GM13976 (cell line): ENCODE measurements around the gene OMA1.

Experiments
- DNase-seq: peaks from one replicate; pipeline ENCODE4 v3.0.0; 2012; ENCODE audit warnings: low spot score
- in situ Hi-C: fragments of 300-500 bp; cut with MboI; formaldehyde crosslinking; loops from one replicate; pipeline ENCODE4 v1.12.0; 2022; ENCODE audit warnings: low sequenced_read_pairs, mixed read lengths, inconsistent platforms; ENCODE audit not compliant: unreplicated experiment
- TF ChIP-seq, protein P1 (sequence below): IDR thresholded peaks from 2 replicates; pipeline ENCODE4 v1.5.1; 2012; ENCODE audit warnings: borderline replicate concordance, mild to moderate bottlenecking; ENCODE audit not compliant: insufficient read depth; ENCODE audit errors: extremely low read depth, missing control alignments, control extremely low read depth

The OMA1 gene

DNA sequence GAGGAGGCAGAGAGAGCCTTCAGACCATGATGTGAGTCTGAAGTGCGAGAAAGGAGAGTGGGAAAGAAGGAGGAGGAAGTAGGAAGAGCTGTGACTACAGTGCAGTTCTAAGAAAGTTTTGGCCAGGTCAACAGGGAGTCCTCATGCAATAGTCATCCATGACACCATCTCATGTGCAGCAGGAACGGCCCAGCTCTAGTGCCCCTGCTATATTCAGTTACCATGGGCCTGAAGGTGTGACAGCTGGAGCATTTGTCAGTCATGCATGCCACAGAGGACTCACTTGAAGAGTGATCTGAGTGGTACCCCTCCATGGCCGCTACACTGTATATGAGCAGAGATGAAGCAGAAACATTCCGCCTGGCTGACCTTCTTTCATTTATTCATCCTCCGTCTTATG is 77.9 kb downstream of the OMA1 start:
- in situ Hi-C loops, result no loop called here
- DNase-seq, result no peak

DNA sequence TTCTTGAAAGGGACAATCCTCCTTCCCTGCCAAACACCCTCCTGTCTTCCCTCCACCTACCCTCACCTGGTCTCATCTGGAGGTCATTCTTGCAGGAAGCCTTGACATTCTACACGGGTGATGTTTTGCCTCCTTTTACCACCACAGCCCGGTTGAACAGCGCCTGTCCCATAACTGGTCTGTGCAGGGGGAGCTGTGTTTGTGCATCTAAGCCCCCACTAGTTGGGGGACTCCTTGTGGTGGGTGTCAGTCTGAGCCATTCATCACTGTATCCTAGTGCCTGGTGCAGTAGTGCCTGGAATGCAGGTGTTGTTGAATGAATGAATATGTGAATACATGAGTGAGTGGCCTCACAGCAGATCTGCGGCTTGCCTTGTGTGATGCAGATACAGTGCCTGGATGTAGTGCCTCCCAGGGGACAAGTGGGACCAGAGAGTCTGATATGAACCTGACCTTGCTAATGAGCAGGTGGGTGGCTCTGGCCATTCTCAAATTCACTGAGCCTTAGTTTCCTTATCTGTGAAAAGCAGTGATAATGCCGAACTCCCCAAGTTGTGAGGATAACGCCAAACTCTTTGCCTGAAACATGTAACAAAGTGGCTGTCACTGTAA is 79.8 kb downstream of the OMA1 start:
- in situ Hi-C loops, result no loop called here
- no peak for DNase-seq
- TF ChIP-seq, protein P1, sequence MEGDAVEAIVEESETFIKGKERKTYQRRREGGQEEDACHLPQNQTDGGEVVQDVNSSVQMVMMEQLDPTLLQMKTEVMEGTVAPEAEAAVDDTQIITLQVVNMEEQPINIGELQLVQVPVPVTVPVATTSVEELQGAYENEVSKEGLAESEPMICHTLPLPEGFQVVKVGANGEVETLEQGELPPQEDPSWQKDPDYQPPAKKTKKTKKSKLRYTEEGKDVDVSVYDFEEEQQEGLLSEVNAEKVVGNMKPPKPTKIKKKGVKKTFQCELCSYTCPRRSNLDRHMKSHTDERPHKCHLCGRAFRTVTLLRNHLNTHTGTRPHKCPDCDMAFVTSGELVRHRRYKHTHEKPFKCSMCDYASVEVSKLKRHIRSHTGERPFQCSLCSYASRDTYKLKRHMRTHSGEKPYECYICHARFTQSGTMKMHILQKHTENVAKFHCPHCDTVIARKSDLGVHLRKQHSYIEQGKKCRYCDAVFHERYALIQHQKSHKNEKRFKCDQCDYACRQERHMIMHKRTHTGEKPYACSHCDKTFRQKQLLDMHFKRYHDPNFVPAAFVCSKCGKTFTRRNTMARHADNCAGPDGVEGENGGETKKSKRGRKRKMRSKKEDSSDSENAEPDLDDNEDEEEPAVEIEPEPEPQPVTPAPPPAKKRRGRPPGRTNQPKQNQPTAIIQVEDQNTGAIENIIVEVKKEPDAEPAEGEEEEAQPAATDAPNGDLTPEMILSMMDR, result no peak

More for the DNA sequence above, 77.9 kb downstream of the OMA1 start:
- TF ChIP-seq, protein P1, result no peak

DNA sequence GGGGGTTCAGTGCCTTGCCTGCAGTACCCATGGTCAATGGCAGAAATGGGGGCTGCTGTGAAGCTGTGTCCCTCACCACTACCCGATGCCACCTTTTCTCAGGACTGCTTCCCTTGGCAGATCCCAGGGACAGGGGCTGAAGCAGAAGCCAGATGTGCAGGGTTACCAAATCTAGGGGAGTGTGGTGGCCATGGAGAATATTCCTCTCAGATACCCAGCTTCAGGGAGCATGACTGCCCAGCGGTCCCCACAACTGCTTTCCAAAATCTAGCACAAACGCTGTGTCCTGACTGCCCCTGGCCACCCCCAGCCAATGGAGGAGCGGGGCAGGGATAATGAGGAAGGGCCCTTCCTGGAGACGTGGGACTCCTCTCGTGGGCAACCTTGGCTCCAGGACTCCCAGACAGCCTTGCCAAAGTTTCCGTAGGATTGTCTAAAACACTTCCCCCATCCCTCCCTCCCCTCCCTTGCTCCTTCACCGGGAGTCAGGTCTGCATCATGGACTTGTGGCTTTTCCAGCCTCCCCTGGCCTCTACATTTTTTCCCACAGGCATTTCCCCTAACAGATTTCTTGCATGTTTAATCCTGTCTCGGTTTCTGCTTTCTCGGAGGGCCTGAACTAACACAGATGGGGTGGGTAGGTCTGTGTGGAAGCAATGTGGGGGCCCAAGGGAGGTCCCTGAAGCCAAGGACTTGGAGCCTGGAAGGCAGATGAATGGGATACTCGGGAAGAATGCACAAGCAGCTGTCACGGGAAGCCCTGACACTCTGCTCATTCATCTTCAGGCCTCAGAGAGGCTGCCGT is 80.5 kb downstream of the OMA1 start:
- TF ChIP-seq, protein P1, result no peak
- no peak for DNase-seq
- in situ Hi-C loops, result no loop called here

DNA sequence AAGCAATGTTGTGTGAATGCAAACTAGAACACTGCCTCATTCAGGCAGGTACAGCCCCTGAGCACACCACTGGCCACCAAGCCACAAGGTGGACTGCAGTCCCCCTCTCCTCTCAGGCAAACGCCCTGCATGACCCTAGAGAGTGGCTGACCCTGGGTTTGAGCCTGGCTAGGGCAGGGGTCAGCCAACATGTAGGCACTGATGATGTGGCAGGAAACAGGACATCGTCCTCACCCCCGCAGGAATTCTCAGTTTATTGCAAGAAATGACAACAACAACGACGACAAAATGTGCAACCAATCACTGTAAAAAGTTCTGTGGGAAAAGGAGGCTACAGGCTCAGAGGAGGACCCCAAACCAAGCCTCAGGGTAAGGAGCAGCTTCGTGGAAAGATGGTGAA is 81.3 kb downstream of the OMA1 start:
- DNase-seq, result no peak
- in situ Hi-C loops, result no loop called here
- TF ChIP-seq, protein P1, result no peak

DNA sequence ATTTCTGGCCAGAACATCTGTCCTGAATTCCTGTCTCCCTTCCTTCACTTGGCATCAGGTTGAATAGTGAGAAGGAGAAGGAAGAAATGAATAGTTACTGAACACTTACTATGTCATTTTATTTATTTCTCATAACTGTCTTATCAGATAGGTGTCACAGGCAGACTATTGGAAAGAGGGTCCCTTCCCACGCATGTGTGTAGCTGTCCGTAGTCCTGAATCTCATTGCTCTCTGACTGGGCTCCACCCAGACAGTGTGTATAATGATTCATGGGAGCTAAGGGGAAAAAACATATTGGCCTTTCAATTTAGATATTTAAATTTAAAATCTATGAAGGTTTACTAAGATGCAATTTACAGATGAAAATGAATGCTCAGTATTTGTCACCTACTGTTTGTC is 86.1 kb downstream of the OMA1 start:
- TF ChIP-seq, protein P1, result no peak
- DNase-seq, result no peak
- in situ Hi-C loops, result no loop called here

DNA sequence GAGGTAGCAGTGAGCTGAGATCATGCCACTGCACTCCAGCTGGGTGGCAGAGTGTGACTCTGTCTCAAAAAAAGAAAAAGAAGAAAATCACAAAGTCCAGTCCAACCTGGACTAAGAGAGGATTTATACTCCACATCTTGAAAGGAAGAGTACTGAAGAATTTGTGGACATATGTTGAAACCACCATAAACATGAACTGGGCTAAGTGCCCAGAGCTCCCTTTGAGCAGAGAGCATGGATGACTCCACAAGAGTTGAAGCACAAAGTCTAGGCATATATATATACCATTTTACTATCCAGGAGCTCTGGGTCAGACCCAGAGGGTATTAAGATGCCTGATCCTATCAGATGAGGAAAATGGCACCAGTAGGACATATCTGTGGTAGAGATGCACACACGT is 86.6 kb downstream of the OMA1 start:
- in situ Hi-C loops, result no loop called here
- TF ChIP-seq, protein P1, result no peak
- DNase-seq, result no peak
